SK-N-SH (cell line): ENCODE data around the gene NCK1. TPM values are rescaled to one million over a fixed set of nuclear protein-coding genes. Genes with fewer than 3 reads are reported as not detected.

Experiments
- CTCF ChIA-PET: fragments of 300-600, 350-600 bp; formaldehyde crosslinking; extraction: SDS; loops from one replicate; lab custom pipeline; 2021; lab: Yijun Ruan, JAX
- POLR2A ChIA-PET: fragments of 350-600 bp; sonication (Branson Sonifier 250); formaldehyde crosslinking; extraction: SDS; loops from one replicate; lab custom pipeline; 2020; ENCODE audit warnings: antibody characterized with exemption, inconsistent platforms; lab: Yijun Ruan, JAX
- DNase-seq: peaks from one replicate; pipeline ENCODE4 v3.0.0; 2012
- H2AFZ ChIP-seq: fragments of 200-600 bp; sonication (generic); 2 replicates; pipeline ENCODE4 v1.8.1; 2016; ENCODE audit warnings: antibody characterized with exemption, mild to moderate bottlenecking, low read depth
- H3F3A ChIP-seq: fragments of 200-600 bp; sonication (generic); replicated peaks from 2 replicates; pipeline ENCODE3; 2016; ENCODE audit warnings: antibody characterized with exemption, mild to moderate bottlenecking; ENCODE audit not compliant: insufficient read depth
- H3K27ac ChIP-seq, 2 experiments: fragments of 200-500 bp in 1 of 2; fragments of 200-600 bp in 1 of 2; sonication (Bioruptor generic) in 1 of 2; sonication (generic), shearing (Covaris generic) in 1 of 2; 2 replicates each; pipeline versions ENCODE4 v1.5.1 to v1.6.1; 2014 to 2016; ENCODE audit warnings: low read depth in 2 of 2, inconsistent platforms in 1 of 2, low read length in 1 of 2, mild to moderate bottlenecking in 1 of 2, mixed read lengths in 1 of 2
- H3K27me3 ChIP-seq: fragments of 200-600 bp; sonication (generic), shearing (Covaris generic); 2 replicates; pipeline ENCODE4 v1.6.1; 2016; ENCODE audit warnings: mixed run types; ENCODE audit not compliant: insufficient read depth
- H3K36me3 ChIP-seq, 2 experiments: fragments of 200-500 bp in 1 of 2; fragments of 200-600 bp in 1 of 2; sonication (Bioruptor generic) in 1 of 2; sonication (generic) in 1 of 2; replicated peaks in 1 of 2; 2 replicates each; pipeline versions ENCODE3 to v1.5.1; 2014 to 2016; ENCODE audit warnings: low read length in 1 of 2, mild to moderate bottlenecking in 1 of 2; ENCODE audit not compliant: insufficient read depth in 2 of 2, control insufficient read depth in 1 of 2
- H3K4me1 ChIP-seq, 2 experiments: fragments of 200-500 bp in 1 of 2; fragments of 200-600 bp in 1 of 2; sonication (Bioruptor generic) in 1 of 2; sonication (generic), shearing (Covaris generic) in 1 of 2; 2 replicates each; pipeline versions ENCODE4 v1.5.1 to v1.6.1; 2014 to 2016; ENCODE audit warnings: low read depth in 1 of 2, low read length in 1 of 2, mixed run types in 1 of 2; ENCODE audit not compliant: insufficient read depth in 2 of 2, control insufficient read depth in 1 of 2
- H3K4me2 ChIP-seq: fragments of 200-600 bp; sonication (generic), shearing (Covaris generic); 2 replicates; pipeline ENCODE4 v1.6.1; 2017; ENCODE audit warnings: mixed run types
- H3K4me3 ChIP-seq, 2 experiments: fragments of 200-500 bp in 1 of 2; fragments of 200-600 bp in 1 of 2; sonication (Bioruptor generic) in 1 of 2; sonication (generic), shearing (Covaris generic) in 1 of 2; 2 replicates each; pipeline versions ENCODE4 v1.5.1 to v1.8.1; 2014 to 2016; ENCODE audit warnings: low read depth in 2 of 2, inconsistent platforms in 1 of 2, low read length in 1 of 2, mild to moderate bottlenecking in 1 of 2, mixed read lengths in 1 of 2, moderate library complexity in 1 of 2
- H3K79me2 ChIP-seq: fragments of 200-600 bp; sonication (generic); 2 replicates; pipeline ENCODE4 v1.8.1; 2017; ENCODE audit warnings: mild to moderate bottlenecking; ENCODE audit not compliant: insufficient read depth
- H3K9ac ChIP-seq: fragments of 200-600 bp; sonication (generic); 2 replicates; pipeline ENCODE4 v1.6.1; 2017; ENCODE audit warnings: mixed run types
- H3K9me2 ChIP-seq: fragments of 200-600 bp; sonication (generic); 2 replicates; pipeline ENCODE4 v1.6.1; 2017; ENCODE audit warnings: mixed run types
- H3K9me3 ChIP-seq: fragments of 200-600 bp; sonication (generic); 2 replicates; pipeline ENCODE4 v1.6.1; 2017; ENCODE audit warnings: mixed run types, mild to moderate bottlenecking, moderate library complexity
- H4K20me1 ChIP-seq: fragments of 200-600 bp; sonication (generic); 2 replicates; pipeline ENCODE4 v1.6.1; 2017; ENCODE audit warnings: mild to moderate bottlenecking, mixed run types; ENCODE audit not compliant: insufficient read depth
- CHD2 ChIP-seq: fragments of 150-350 bp; IDR thresholded peaks from 2 replicates; pipeline ENCODE4 v1.6.1; 2018; ENCODE audit warnings: low read length; ENCODE audit not compliant: partially characterized antibody
- ELF1 ChIP-seq: IDR thresholded peaks from 2 replicates; pipeline ENCODE4 v1.4.0; 2012
- EP300 ChIP-seq, 2 experiments: IDR thresholded peaks; 2 replicates each; pipeline versions ENCODE4 v1.4.0 to v1.6.1; 2012; ENCODE audit warnings: borderline replicate concordance in 1 of 2, low read depth in 1 of 2, low read length in 1 of 2
- FOXJ3 ChIP-seq: sonication (generic); formaldehyde crosslinking; IDR thresholded peaks from 2 replicates; pipeline ENCODE4 v1.5.1; 2020; ENCODE audit warnings: mild to moderate bottlenecking, missing genetic modification reagents
- FOXM1 ChIP-seq: IDR thresholded peaks from 2 replicates; pipeline ENCODE4 v1.4.0; 2012; ENCODE audit warnings: low read depth, mild to moderate bottlenecking
- GABPA ChIP-seq: IDR thresholded peaks from 2 replicates; pipeline ENCODE4 v1.4.0; 2012; ENCODE audit warnings: low read depth, mild to moderate bottlenecking
- GATA2 ChIP-seq: sonication (generic); formaldehyde crosslinking; IDR thresholded peaks from 2 replicates; pipeline ENCODE4 v1.5.0; 2020; ENCODE audit warnings: mild to moderate bottlenecking, missing genetic modification reagents
- MEF2A ChIP-seq: IDR thresholded peaks from 2 replicates; pipeline ENCODE4 v1.4.0; 2012; ENCODE audit warnings: low read depth, borderline replicate concordance
- MXI1 ChIP-seq: IDR thresholded peaks from 2 replicates; pipeline ENCODE4 v1.6.1; 2012; ENCODE audit warnings: mild to moderate bottlenecking, low read depth, low read length, improper control_type of control experiment
- NFIC ChIP-seq: IDR thresholded peaks from 2 replicates; pipeline ENCODE4 v1.4.0; 2012; ENCODE audit warnings: borderline replicate concordance
- NRF1 ChIP-seq: IDR thresholded peaks from 2 replicates; pipeline ENCODE4 v1.6.1; 2012; ENCODE audit warnings: low read depth, mild to moderate bottlenecking, low read length
- PBX3 ChIP-seq: IDR thresholded peaks from 2 replicates; pipeline ENCODE4; 2012
- RFX5 ChIP-seq: IDR thresholded peaks from 2 replicates; pipeline ENCODE4 v1.6.1; 2012; ENCODE audit warnings: mild to moderate bottlenecking, improper control_type of control experiment, low read length
- SMC3 ChIP-seq: IDR thresholded peaks from 2 replicates; pipeline ENCODE4 v1.6.1; 2012; ENCODE audit warnings: low read depth, low read length, improper control_type of control experiment
- TAF1 ChIP-seq: IDR thresholded peaks from 2 replicates; pipeline ENCODE4 v1.6.1; 2012; ENCODE audit warnings: low read depth, mild to moderate bottlenecking, low read length, moderate library complexity, borderline replicate concordance
- USF1 ChIP-seq: IDR thresholded peaks from 2 replicates; pipeline ENCODE4 v1.4.0; 2012; ENCODE audit warnings: low read depth, borderline replicate concordance
- ZBTB33 ChIP-seq: IDR thresholded peaks from 2 replicates; pipeline ENCODE4 v1.4.0; 2012; ENCODE audit warnings: low read depth, borderline replicate concordance
- polyA plus RNA-seq, 3 experiments: library from polyadenylated mRNA; depleted of rRNA; stranded (reverse); fragments of >200 nt; gene quantifications; 2 replicates each; pipeline ENCODE4 v1.2.3, GENCODE V29; 2012

The NCK1 gene
- polyA plus RNA-seq, 1 of the 3 experiments (the other 2 are of a cell fraction) = 16.2 TPM

GRCh38 chr3:136947477-136947876, 85.5 kb downstream of the NCK1 start (continued):
- TF ChIP-seq CHD2 (no peak), NRF1 (no peak)

GRCh38 chr3:136949146-136949545, 87.1 kb downstream of the NCK1 start:
- Histone ChIP-seq H2AFZ (no peak overlapping the region), H3K9me2 (no peaks in the 10 kb centered on the region), H3K27ac (no peak overlapping the region), H3K9me3 (no peaks in the 10 kb centered on the region), H3K4me2 (no peak overlapping the region), H4K20me1 (no peaks in the 10 kb centered on the region), H3K4me3 (no peak overlapping the region), H3K4me1 (peaks cover 0 to 3% of the 10 kb centered on the region in 2 experiments; a peak in 2 of 4 replicates), H3K27me3 (no peaks in the 10 kb centered on the region), H3K9ac (no peak overlapping the region), H3F3A (peaks cover 3% of the 10 kb centered on the region), H3K79me2 (no peaks in the 10 kb centered on the region), H3K36me3 (peaks cover 6 to 19% of the 10 kb centered on the region in 2 experiments)
- TF ChIP-seq RFX5 = no peak
- no peak for TF ChIP-seq GABPA
- no peak for TF ChIP-seq ELF1
- TF ChIP-seq FOXM1 = no peak
- no peak for TF ChIP-seq GATA2 (CRISPR knock-in tag)
- no peak for TF ChIP-seq PBX3
- TF ChIP-seq NFIC = no peak
- TF ChIP-seq USF1 = no peak
- TF ChIP-seq EP300 (IDR thresholded peaks at IDR 0.05; ENCODE audit: borderline replicate concordance in 1 of 2, low read depth in 1 of 2, low read length in 1 of 2) = no peak
- no peak for TF ChIP-seq SMC3
- TF ChIP-seq ZBTB33 = no peak
- TF ChIP-seq TAF1 = no peak
- TF ChIP-seq FOXJ3 (CRISPR knock-in tag) = no peak
- no peak for TF ChIP-seq MEF2A
- no peak for TF ChIP-seq MXI1
- DNase-seq = no peak
- ChIA-PET CTCF (interaction anchor here (2.3 kb wide), 1 partner anchor 65 kb away, joined by 8 read pairs; no protein-coding TSS in a partner anchor), POLR2A (no interaction called here)
